GM10847 (cell line): ENCODE results near the gene PLA2G4B.

ENCODE experiments used
- POLR2A ChIP-seq: IDR thresholded peaks from 2 replicates; pipeline ENCODE4 v1.6.1; 2011; ENCODE audit not compliant: insufficient read length; ENCODE audit errors: extremely low read depth

PLA2G4B gene

DNA sequence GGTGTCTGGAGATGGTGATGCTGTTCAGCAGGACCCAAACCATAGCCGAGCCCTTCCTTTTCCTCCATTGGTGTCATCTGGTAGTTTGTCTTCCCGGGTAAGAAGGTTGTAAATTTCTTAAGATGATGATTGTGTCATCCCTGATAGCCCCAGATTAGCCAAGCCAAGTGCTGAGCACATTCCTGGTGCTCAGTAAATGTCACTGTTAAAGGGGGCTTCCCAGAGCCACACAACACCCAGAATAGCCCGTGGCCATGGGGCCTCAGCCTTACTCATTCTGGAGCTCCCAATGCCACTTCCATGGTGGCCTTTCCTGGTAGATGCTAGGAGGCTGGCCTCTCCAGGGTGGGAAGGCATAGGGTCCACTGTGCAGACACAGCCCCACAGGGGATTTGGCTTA, 4.6 kb upstream of the PLA2G4B start:
- no peak for TF ChIP-seq POLR2A

DNA sequence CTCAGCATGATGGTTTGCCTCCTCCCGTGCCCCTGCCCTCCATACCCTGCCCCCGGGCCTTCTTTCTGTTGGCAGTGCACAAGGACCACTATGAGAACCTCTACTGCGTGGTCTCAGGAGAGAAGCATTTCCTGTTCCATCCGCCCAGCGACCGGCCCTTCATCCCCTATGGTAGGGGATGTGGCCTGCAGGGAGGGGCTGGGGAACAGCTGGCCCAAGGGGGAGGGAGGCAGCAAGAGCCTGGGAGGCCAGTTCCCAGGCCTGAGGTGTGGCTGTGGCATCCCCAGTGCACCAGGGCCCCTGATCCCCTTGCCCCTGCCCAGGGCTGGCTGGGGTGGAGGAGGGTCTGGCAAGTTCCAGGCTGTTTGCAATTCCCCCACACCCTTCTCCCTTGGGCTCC, 2.6 kb upstream of the PLA2G4B start:
- no peak for TF ChIP-seq POLR2A

DNA sequence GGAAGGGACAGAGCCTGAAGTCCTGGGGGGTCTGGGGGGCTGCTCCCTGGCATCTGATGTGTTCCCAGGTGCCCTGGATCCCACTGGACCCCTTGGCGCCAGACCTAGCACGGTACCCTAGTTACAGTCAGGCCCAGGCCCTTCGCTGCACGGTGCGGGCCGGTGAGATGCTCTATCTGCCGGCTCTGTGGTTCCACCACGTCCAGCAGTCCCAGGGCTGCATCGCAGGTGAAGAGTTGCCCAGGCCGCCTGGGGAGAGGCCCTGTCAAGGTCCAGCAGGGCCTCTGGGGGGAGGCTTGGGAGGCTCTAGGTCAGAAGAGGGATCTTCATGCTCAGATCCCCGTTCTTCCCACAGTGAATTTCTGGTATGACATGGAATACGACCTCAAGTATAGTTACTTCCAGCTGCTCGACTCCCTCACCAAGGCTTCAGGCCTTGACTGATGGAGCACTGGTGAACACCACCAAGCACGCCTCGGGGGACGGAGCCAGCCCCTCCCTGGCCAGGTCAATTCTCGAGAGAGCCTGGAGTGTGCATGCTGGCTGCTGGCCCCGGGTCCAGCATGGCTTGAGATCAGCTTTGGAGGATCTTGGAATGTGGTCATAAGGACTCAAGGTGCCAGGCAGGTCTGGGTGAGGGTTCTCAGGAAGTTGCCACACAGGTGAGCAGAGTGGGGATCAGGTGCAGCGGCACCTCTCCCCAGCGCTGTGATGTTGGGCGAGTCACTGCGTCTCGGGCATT, 1.8 kb upstream of the PLA2G4B start:
- TF ChIP-seq POLR2A = no peak

DNA sequence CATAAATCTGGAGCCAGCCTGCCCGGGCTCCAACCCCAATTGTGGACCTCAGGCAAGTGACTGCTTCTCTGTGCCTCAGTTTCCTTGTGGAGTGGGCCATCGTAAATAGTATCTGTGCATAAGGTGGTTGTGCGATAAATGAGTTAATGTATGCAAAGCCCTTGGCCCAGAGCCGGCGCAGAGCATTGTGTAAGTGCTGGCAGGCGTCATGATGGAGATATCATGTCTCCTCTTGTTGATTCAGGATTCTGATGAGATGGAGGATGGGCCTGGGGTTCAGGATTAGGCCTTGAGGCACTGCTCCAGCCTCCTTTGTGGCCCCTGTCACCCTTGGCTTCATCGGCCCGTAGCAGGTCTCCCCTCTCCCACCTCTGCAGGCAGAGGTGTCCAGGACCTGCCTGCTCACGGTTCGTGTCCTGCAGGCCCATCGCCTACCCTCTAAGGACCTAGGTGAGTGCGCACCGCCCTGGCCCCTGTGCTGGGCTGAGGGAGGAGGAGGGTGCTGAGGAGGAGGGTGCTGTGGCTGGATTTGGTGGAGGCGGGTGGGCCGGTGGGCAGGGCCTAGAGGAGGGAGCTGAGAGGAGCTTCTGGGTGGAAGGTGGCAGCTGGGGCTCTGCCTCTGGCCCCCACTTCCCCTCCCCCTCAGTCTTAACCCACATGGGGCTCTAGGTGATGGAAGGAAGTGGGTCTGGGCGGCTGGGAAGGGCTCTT, 1.3 kb downstream of the PLA2G4B start:
- no peak for TF ChIP-seq POLR2A

DNA sequence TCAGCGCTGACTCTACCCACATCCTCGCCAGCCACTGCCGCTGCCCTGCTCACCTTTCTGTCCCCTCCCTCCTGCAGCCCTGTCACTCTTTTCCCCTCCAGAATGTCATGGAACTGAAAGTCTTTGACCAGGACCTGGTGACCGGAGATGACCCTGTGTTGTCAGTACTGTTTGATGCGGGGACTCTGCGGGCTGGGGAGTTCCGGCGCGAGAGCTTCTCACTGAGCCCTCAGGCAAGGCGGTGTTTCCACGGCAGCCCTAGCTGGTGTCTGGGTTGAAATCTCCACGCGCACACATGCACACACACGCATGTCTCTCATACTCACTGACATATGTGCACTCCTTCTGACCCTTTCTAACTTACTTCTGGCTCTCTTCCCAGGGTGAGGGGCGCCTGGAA, 2.0 kb downstream of the PLA2G4B start:
- no peak for TF ChIP-seq POLR2A

DNA sequence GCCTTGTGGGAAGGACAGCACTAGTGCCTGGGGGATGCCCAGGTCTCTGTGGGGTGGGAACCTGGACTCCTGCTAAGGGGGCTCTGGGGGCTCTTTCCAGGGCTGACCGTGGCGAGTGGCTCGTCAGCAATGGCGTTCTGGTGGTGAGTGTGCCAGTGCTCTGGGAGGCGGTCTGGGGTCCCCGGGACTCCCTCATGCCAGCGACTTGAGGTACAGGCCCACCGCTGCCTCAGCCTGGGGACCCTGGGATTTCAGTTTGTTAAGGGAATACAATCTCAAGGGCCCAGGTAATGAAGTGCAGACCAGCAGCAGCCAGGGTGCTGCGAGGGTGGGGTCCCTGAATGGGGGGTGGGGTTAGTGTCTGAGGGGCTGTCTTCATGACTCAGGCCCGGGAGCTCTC, 2.5 kb downstream of the PLA2G4B start:
- no peak for TF ChIP-seq POLR2A

DNA sequence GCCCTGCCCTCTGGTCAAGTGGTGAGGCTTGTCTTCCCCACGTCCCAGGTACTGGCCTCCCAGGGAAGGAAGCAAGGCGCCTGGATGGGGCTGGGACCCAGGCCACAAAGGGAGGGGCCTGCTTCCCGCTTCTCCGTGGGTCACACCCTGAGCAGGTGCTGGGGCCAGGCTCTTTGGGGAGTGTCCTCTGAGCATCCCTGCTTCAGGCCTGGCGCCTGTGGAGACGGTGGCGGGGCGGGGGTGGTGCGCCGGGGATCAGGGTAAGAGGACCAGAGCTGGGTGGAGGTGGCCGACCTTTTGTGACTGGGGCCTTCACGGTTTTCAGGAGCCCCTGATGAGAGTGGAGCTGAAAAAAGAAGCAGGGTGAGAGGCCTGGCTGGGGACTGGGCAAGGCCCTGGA, 3.6 kb downstream of the PLA2G4B start:
- TF ChIP-seq POLR2A = no peak

DNA sequence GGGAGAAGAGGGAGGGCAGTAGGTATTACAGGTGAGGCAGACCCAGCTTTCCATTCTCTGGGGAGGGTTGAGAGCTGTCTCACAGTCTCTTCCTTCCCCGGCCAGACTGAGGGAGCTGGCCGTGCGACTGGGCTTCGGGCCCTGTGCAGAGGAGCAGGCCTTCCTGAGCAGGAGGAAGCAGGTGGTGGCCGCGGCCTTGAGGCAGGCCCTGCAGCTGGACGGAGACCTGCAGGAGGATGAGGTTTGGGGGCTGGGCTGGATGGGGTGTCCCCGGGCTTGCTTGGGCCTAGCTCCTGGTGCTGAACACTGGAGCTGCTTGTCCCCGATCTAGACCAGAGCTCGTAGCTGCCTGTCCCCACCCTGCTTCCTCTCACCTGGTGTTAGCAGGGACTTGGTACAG, 4.9 kb downstream of the PLA2G4B start:
- TF ChIP-seq POLR2A = no peak

DNA sequence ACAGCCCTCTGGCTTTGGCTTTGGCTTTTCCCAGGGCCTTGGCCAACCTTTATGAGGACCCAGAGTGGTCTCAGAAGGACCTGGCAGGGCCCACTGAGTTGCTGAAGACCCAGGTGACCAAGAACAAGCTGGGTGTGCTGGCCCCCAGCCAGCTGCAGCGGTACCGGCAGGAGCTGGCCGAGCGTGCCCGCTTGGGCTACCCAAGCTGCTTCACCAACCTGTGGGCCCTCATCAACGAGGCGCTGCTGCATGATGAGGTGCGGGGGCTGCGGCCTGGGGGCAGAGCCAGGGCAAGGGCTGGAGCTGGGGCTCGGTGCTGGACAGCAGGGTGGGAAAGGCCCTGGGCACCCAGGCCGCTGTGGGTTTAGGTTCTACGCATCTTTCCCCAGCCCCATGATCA, 6.2 kb downstream of the PLA2G4B start:
- TF ChIP-seq POLR2A = no peak

DNA sequence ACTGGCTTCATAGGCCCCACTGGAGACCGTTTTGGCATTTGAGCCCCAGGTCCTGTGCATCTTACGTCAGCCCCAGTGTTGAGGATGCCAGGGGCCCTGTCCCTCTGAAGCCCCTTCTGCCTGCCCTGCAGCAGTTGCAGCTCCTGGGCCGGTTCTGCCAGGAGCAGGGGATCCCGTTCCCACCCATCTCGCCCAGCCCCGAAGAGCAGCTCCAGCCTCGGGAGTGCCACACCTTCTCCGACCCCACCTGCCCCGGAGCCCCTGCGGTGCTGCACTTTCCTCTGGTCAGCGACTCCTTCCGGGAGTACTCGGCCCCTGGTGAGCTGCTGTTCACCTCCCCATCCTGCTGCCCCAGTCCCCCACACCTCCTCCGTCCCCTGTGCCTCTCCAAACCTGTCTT, 8.6 kb downstream of the PLA2G4B start:
- no peak for TF ChIP-seq POLR2A

DNA sequence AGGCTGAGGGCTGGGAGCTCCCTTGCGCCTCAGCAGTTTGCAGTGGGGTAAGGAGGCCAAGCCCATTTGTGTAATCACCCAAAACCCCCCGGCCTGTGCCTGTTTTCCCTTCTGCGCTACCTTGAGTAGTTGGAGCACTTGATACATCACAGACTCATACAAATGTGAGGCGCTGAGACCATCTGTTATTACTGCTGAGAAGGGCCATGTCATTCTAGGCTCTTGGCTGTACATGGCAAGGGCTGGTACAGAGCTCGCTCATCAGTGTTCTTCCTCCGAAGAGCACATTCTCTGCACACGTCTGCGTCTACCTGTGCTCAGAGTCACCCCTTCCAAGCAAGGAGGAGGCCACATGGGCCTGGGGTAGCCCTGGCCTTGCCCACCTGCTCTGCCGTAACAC, 9.3 kb downstream of the PLA2G4B start:
- TF ChIP-seq POLR2A = no peak

DNA sequence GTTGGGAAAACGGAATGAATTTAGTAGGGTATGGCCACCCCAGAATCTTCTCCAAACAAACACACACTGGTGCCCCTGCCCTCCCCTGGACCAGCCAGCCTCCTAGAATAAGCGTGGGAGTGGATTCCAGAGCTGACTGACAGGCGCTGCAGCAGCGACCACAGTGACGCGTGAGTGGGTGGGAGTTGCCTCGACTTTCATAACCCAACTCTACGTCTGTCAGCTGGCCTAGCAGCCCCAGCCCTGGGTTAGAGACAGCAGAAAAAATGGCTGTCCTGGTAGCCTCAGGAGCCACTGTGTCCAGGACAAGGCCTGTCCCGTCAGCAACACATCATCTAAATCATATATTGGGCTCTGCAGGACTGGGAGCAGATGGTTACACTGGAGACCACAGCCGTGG, 10.0 kb downstream of the PLA2G4B start:
- TF ChIP-seq POLR2A = no peak

DNA sequence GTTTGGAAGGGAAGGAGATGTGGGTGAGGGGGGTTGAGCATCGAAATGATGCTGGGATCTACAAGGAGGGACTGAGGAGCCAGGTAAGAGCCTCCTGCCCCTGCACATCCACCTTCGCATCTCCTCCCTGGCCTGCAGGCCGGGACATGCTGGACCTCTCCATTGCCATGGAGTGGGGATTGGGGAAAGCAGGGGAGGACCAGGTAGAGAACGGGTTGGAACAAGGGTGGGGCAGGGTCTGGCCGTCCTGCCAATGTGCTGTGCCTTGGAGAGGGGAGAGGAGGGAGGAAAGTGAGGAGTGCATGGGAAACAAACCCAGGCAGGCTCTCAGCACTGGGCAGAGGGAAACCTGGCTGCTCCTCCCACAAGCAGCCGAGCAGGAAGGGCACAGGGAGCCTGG, 10.6 kb downstream of the PLA2G4B start:
- TF ChIP-seq POLR2A = no peak

DNA sequence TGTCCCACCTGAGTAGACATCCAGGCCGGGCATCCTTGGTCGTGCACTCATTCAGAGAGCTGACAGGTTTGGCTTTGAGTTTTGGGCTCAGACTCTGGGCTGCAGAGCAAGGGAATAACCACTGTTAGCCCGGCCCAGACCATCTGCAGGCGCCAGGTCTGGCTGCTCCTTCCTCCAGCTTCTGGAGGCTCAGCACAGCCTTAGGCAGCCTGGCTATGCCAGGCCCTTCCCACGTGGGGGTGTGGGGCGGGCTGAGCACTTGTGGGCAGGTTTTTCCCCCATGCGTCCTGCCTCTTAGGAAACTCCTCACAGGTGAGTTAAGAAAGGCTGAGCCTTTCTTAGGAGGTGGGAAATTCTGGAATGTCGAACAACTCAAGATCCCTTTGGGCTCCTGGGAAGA, 11.2 kb downstream of the PLA2G4B start:
- TF ChIP-seq POLR2A = no peak

DNA sequence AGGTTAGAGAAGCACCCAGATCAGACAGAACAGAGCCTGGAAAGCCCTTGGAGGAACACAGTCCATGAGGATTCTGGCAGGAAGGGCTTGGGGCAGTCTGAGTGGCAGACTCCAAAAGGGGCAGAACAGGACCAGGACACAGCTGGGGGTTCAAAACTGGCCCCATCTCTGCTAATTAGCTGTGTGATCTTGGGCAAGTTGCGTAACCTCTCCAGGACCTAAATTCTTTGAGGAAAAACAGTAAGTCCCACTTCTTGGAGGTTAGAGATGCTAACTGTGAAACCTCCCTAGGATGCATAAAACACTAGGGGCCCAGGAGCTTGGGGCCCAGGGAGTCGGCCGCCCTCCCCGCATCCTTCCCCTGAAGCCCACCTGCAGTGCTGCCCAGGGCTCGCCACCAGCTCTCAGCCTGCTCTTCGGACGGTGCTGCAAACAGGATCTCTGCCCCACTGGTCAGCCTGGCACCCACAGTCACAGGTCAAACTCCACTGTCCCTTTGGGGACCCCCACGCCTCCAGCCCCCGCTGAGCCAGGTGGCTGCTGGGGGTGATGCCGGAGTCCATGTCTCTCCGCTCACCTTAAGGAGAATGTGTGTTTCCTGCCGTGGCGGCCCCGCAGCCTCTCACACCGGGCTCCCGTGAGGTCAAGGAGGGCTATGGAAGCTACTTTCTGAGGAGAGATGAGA, 12.0 kb downstream of the PLA2G4B start:
- TF ChIP-seq POLR2A = no peak

DNA sequence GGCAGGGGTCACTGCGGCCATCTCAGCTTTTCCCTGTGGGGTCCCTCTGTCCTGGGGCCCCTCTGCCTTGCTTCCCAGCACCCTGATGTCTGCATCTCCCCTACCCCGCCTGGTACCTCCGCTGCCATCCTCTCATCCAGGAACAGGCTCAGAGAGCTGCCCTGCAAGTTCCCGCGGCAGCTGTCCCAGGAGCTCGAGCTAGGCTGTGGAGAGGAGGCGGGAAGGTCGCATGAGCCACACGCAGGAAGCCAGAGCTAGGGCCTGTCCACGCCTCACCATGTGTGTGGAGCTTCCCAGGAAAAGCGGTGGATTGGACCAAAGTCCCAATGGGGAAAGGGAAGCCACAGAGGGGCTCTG, 12.5 kb downstream of the PLA2G4B start:
- no peak for TF ChIP-seq POLR2A
